HCEC 1CT (cell line): ENCODE data around the gene ADSS2.
"Not testable (repeated sequence)": the region's sequence is repeated elsewhere in the genome, so short reads cannot be mapped to it uniquely, and the experiment has no call there.

ENCODE experiments used
- DNase-seq: peaks from one replicate; pipeline ENCODE4 v3.0.0-alpha.2; 2017

The ADSS2 gene

GRCh38 chr1:244451539-244451950 lies at the start of gene ADSS2:
TSS of gene ADSS2 (minus strand) at chr1:244451909. CDS start at chr1:244451817, 92 bp downstream.
- no peak for DNase-seq

DNA sequence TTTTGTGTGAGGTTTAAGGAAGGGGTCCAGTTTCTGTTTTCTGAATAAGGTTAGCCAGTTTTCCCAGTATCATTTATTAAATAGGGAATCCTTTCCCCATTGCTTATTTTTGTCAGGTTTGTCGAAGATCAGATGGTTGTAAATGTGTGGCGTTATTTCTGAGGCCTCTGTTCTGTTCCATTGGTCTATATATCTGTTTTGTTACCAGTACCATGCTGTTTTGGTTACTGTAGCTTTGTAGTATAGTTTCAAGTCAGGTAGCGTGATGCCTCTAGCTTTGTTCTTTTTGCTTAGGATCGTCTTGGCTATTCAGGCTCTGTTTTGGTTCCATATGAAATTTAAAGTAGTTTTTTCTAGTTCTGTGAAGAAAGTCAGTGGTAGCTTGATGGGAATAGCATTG lies 48.8 kb upstream of the ADSS2 start:
- DNase-seq: not testable (repeated sequence)

DNA sequence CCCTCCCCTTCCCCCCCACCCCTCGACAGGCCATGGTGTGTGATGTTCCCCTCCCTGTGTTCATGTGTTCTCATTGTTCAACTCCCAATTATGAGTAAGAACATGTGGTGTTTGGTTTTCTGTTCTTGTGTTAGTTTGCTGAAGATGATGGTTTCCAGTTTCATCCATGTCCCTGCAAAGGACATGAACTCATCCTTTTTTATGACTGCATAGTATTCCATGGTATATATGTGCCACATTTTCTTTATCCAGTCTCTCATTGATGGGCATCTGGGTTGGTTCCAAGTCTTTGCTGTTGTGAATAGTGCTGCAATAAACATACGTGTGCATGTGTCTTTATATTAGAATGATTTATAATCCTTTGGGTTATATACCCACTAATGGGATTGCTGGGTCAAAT lies 47.8 kb upstream of the ADSS2 start:
- DNase-seq: not testable (repeated sequence)

DNA sequence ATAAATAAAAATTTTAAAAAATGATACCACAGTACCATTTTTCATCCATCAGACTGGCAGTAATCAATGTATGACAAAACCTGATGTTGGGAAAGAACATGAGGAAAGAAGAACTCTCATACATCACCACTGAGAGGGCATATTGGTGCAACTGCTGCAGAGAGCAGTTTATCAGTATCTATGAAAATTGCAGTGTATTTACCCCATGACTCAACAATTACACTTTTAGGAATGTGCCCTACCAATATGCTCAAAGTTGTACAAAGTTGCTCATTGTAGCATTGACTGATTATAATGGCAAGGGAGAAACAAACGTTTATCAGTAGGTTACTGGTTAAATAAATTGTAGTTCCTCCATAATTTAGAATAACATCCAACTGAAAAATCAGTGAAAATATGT lies 46.1 kb upstream of the ADSS2 start:
- peak; percentile 9 for DNase-seq

GRCh38 chr1:244496186-244496585 lies 44.5 kb upstream of the ADSS2 start:
- DNase-seq: no peak

DNA sequence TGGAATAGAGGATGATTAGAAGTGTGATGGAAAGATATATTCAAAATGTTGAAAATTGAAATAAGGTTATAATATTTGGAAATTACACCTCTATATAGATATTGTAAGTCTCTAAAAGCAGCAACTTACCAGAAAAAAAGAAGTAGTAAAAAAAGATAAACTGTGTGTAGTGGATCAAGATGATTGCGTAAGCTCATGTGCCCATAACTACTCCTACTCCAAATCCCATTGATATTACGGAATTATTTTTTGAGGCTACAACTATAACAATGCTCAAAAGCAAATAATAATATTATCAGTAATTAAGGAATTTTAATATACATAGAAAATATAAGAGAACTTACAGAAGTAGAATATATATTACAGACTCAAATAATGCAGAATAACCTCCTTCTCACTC lies 42.9 kb upstream of the ADSS2 start:
- no peak for DNase-seq

DNA sequence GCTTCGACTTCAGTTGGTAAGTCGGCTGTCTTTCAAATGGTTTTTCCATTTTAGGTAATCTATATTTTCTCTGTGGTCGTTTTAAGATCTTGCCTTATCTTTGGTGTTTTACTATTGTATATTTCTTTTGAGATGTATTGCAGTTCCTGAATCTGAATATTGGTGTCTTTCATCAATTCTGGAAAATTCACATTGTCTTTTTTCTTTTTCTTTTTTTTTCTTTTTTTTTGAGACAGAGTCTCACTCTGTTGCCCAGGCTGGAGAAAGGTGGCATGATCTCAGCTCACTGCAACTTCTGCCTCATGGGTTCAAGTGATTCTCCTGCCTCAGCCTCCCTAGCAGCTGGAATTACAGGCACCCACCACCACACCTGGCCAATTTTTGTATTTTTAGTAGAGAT lies 33.3 kb upstream of the ADSS2 start:
- not testable (repeated sequence) for DNase-seq

- DNase-seq: no peak
These were observed 21.4 kb upstream of the ADSS2 start for GRCh38 chr1:244473059-244473605.

- DNase-seq: no peak
These were observed 15.0 kb upstream of the ADSS2 start for GRCh38 chr1:244466724-244467123.

- DNase-seq: peak; percentile 75
These were observed 9.7 kb upstream of the ADSS2 start, which contains the start of gene CATSPERE for GRCh38 chr1:244461245-244462071. TSS of gene CATSPERE (plus strand) at chr1:244461273. CDS start at chr1:244461430, 157 bp downstream.

DNA sequence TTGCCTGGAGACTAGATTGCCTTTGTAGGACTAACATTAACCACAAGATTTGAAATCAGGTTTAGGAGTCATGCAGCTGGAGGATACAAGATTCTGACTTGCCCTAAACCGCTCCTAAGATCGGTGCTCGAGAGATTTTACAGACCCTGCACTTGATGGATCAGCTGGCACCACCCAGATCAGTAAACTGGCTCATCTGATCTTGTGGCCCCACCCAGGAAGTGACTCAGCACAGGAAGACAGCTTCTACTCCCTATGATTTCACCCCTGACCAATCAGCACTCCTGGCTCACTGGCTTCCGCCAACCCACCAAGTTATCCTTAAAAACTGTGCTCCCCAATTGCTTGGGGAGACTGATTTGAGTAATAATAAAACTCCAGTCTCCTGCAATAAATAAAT lies 8.5 kb upstream of the ADSS2 start:
- DNase-seq: peak; percentile 33

DNA sequence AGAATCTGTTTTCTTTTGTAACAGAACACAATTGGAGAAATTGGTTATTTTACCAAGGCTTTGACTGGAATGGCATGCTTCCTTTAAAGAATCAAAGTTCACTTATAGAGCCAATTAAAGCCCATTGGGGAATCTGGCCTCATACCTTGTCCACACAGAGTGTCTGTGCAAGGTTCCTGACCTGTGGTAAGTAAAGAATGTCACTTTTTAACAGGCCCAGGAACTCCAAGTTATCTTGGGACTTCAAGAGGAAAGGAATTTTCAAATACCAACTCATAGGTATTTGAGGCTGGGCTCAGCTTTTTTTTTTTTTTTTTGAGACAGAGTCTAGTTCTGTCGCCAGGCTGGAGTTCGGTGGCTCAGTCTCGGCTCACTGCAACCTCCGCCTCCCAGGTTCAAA lies 7.1 kb upstream of the ADSS2 start:
- DNase-seq: no peak

GRCh38 chr1:244456586-244456985 lies 4.9 kb upstream of the ADSS2 start:
- no peak for DNase-seq

GRCh38 chr1:244454412-244454811 lies 2.7 kb upstream of the ADSS2 start:
- no peak for DNase-seq

DNA sequence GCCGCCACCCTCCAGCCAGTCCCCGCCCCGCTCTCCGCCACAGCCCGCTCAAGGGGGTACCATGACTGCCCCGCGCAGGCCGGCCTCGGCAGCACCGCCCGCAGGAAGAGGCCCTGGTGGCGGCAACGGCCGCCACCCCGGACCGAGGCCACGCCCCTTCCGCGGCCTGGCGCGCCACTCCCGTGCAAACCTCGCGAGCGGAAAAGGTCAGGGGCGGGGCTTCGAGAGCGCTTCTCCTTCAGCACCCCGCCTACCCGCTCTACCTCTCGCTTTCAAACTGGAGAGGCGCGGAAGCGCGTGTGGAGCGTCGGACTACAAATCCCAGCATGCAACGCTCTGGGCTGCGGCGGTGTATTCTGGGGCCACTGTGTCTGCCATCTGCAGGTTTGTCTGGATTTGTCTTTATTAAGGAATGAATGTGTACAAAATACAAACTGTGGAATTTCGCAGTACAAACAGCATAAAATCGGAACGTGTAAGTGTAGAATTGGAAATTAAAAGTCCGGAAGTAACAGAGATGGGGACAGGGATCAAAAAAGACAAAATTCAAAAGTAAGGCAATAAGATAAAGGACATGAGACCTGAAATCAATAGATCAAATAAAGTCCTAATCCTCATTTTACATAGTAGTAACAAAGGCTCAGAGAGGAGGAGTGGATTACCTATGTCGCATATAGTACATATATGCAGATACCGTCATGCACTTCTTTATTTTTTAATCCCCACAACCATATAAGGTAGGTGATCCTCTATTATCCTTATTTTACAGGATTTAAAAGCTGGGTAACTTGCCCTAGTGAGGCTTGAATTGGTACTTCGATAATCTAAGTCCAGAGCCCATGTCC lies 464 bp upstream of the ADSS2 start:
- DNase-seq: peak; percentile 99

GRCh38 chr1:244450597-244451538 lies 841 bp downstream of the ADSS2 start:
- DNase-seq: peak; percentile 85

DNA sequence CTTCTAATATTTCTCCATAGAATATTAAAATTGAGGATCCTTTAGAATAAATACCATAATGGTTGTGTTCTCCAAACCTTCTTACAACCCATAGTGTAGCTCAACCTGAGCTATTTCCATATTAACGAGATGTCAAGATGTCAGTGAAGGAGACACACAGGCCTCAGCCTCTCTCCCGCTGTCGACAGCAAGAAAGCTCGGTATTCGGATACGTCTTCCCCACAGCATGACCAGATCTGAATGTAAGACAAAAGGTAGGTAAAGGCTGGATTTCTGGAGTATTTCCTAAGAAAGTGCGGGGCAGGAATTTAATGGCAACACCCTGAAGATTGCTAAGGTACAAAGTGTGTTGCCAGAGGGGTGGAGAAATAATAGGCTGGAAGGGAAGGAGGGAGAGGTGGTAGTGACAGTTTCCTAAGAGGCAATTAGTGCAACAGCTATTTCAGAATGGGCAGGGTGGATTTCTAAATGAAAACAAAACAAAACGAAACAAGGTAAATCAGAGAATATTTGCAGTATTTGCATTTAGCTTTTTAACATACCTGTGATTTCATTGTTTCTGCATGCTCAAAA lies 1.7 kb downstream of the ADSS2 start:
- no peak for DNase-seq

DNA sequence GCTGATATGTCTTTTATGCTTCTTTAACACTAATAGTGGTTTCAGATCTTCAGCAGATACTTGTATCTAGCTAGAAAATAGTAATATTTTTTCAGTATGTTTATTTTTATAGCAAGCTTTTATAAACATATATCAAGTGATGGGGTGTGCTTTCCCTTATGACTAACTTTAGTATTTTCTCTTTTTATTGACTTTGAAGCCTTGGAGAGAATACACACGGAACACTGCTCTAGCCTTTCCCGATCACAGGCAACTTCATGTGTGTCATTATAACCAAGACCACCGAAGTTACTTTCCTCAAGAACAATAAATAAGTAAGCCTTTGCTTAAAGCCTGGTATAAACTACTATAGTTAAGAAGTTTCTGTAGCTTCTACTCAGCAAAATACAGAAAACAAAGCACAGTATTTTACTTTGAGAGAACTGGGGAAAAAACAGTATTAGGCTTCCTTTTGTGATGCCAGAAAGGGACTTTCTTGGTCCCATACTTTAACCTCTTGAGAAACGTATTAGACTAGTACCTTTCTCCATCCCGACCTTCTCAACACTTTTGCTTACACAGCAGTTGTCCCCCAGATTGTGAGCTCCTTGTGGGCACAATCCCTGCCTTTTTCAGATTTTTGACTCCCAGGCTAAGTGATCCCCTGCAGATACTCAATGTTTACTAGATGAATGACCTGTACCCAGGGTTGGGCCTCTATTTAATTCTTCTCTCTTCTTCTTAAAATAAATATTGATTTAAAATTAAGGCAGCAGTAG lies 3.3 kb downstream of the ADSS2 start:
- DNase-seq: peak; percentile 25

- DNase-seq: no peak
These were observed 4.2 kb downstream of the ADSS2 start for GRCh38 chr1:244447552-244447951.

DNA sequence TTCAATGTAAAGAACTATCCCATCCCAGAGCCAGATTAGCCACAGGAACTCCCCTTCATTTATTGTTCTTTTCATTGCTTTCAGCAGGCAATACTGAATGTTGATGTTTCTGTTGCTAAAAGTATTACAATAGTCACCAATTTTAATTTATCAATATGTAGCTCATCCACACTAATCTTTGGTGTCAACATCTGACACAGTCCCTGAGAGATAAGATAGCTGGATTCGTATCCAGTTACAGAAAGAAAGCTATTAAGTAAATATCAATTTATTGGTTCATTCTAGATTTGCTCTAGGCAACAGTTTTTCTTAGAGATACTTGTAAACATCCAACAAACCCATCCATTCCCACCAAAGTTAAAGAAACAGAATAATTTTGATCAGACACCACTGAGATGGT lies 4.7 kb downstream of the ADSS2 start:
- no peak for DNase-seq
